ENCODE results near the gene CCDC33.

DNA sequence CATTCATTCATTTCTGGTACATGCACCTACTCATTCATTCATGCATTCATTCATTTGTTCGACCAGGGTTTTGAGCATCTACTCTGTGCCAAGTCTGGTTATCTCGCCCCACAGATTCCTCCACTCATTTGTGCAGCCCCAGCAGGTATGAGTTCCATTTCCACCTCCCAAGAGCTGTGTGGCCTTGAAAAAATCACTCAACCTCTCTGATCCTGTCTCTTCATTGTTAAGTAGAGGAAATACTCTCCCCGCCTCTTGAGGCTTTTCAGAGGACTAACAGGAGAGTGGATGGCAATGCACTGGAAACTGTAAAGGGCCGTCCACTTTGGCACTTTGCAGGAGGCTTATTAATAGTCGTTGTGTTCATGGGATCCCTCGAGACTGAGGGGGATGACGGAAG is 69.6 kb downstream of the CCDC33 start:
- TF ChIP-seq EZH2phosphoT487 (IDR thresholded peaks at IDR 0.05; ENCODE audit: borderline replicate concordance), result no peak
- TF ChIP-seq, protein P1, sequence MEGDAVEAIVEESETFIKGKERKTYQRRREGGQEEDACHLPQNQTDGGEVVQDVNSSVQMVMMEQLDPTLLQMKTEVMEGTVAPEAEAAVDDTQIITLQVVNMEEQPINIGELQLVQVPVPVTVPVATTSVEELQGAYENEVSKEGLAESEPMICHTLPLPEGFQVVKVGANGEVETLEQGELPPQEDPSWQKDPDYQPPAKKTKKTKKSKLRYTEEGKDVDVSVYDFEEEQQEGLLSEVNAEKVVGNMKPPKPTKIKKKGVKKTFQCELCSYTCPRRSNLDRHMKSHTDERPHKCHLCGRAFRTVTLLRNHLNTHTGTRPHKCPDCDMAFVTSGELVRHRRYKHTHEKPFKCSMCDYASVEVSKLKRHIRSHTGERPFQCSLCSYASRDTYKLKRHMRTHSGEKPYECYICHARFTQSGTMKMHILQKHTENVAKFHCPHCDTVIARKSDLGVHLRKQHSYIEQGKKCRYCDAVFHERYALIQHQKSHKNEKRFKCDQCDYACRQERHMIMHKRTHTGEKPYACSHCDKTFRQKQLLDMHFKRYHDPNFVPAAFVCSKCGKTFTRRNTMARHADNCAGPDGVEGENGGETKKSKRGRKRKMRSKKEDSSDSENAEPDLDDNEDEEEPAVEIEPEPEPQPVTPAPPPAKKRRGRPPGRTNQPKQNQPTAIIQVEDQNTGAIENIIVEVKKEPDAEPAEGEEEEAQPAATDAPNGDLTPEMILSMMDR (IDR thresholded peaks at IDR 0.05 in 2 of 3, conservative IDR thresholded peaks at IDR 0.05 in 1 of 3; ENCODE audit: borderline replicate concordance in 1 of 3, insufficient read depth in 1 of 3, low read depth in 2 of 3, low read length in 2 of 3), result no peak

Measured in HCT116 (cell line).